Stimulated activated naive CD8-positive, alpha-beta T cell treated with anti-CD3 and anti-CD28 coated beads, Interleukin-15, Interleukin-2, amounts not matched to agents 100 U/mL and 50 U/mL, for 24 hours (primary cell): ENCODE data around the gene DIAPH3.

Source experiments
- ATAC-seq: fragments of 150-1000 bp; cut with Tn5 transposase; one replicate; pipeline ENCODE4 v1.10.0; 2021
- DNase-seq: peaks from one replicate; pipeline ENCODE4 v3.0.0; 2021

DIAPH3 gene

DNA sequence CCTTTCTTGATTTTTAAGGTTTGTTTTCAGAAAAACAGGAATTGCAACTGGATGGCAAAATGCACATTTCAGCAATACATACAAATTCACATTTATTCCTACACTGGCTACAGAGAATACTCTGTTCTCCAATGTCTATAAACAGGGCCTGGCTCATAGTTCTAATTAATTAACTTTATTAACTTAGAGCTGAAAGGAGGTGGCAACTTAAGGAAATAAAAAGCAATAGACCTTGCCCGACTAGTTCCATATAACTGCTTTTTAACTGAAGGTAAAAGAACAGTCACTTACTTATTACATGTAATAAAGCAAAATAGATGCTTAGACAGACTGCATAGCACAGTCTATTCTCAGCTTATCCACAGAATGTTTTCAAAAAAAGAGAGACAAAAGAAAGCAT is 498.5 kb downstream of the DIAPH3 start:
- no peak for DNase-seq
- ATAC-seq = no peak

DNA sequence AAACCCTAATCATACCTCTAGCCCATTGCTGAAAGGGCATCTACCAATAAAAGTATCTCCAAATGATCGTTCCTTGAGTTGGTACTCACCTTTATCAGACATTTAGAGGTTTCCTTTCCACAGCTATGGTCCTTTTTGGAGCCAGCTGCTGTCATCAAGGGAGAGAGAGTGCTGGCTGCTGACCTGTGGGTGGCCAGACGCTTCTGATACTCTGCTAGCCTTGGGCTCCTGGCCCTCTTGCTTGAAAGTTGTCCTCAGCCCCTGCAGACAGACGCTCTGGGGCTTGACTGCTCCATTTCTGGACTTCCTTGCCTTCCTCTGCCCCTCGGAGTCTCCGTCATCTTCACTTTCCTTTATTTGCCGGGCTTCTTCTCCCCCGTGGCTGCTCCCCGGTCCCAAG is 499.1 kb downstream of the DIAPH3 start:
- ATAC-seq = no peak
- DNase-seq = no peak

DNA sequence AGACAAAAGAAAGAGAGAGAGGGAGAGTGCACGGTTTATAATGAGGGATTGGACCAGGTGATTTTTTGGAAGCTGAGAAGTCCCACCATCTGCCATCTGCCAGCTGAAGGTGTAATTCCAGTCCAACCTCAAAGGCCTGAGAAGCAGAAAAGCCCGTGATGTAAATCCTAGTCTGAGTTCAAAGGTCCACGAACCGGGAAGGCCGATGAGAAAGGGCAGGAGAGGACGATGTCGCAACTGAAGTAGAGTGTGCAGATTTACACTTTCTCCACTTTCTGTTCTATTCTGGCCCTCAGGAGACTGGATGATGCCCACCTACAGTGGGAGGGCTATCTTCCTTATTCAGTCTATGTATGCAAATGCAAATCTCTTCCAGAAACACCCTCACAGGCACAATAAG is 500.0 kb downstream of the DIAPH3 start:
- no peak for ATAC-seq

DNA sequence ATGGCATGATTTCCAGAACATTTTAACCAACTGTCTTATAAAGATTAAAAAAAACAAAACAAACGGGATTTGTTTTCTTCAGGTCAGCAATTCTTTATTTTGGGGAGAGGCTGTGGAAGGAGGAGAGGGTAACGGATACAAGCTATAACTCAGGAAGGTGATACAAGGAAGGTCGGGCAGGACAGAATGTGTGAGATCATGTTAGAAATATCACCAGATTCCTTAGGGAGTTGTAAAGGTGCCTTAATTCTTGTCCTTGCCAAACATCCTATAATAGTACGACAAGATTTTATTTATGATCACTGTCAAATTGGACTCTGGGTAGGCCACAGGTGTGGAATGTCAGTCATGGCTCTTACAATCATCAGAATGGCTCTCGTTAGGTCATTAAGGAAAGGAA is 503.1 kb downstream of the DIAPH3 start:
- ATAC-seq (no peak), DNase-seq (no peak)

More for the DNA sequence above, 500.0 kb downstream of the DIAPH3 start:
- no peak for DNase-seq

DNA sequence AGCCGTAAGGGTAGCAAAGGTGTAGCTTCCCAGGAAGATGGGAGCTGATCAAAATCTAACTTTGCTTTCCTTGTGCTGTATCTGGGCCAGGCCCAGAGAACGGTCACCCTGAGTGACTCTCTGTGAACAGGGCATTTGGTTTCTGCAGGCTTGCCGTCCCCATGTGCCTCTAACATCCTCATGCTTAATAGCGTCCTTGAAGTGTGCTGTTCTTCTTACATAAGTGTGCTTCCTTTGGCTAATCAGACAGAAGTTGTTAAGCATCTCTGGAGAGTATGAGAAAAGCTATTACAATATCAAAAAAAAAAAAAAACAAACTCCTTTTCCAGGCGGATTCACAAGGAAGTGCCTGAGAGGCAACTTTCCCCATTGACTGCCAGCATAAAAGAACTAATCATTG is 503.7 kb downstream of the DIAPH3 start:
- DNase-seq = no peak
- ATAC-seq = no peak

DNA sequence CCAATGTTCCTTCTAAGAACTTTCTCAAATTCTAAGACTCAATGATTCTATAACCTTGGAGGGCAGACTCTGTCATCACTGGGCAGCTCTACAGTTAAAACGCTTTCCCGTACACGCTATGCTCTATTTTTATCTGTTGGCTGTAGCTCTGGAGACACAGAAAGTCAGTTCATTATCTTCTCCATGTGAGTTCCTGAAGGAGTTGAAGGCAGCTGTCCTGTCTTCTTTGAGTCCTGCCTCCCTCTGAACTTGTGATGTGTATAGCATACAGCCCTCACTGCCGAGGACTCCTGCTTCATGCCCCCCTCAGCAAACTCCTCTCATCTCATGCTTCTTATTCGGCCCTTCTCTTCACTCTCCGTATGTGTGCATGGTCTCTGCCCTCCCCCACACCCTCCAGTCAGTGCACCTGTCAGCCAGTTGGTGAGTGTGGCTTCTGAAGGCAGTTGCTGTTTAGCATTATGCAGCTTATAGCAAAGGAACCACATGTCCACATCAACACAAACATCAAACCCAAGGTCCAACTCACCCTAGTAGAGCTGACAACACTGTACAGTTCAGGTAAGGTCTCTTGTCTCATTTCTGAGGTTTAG is 504.9 kb downstream of the DIAPH3 start:
- DNase-seq = no peak
- ATAC-seq = no peak

DNA sequence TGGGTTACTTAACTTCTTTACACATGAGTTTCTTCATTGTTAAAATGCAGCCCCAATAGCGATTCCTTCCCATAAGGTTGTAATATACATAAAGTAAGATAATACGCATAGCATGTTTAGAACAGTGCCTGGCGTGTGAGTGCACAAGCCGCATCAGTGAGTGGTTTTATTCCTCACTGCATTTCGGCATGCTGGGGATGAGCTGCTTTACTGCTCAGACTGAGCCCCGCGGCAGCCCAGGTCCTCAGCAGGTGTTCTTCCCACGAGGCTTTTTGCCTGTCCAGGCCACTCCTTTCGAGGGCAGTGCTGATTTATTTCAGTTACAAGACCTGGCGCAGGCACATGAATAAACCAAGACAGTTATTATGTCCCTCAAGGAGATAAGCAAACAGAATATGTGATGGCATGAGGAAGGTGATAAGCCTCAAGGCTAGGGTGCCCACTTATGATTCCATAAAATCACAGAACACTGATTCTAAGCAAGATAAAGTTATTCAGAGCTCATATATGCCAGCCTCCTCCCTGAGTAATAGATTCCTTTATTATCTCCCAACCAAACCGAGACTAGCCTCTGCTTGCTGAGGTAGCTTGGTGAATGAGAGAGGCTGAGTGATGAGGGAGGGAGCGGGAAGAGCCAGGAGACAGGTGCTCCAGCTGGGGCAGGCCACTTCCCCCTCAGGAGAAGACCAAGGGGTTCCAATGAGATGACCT is 505.5 kb downstream of the DIAPH3 start:
- no peak for DNase-seq
- ATAC-seq = no peak

DNA sequence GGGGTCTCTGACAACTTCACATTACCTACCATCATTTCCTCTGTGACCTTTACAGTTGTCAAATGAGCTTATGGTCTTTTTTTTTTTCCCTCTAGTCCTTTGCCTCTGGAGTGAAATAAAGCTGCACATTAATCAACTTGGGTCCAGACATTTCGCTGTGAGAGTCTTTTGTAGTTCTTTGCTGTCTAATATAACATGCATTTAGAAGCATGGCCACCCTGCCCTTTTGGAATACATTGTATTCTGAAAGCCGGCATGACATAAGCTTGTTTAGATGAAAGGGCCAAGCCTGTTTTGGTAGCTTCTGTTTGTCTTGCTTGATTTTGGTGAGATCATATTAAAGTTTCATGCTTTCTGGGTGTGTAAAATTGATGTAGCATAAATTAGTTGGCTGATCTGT is 509.8 kb downstream of the DIAPH3 start:
- ATAC-seq (no peak), DNase-seq (no peak)

DNA sequence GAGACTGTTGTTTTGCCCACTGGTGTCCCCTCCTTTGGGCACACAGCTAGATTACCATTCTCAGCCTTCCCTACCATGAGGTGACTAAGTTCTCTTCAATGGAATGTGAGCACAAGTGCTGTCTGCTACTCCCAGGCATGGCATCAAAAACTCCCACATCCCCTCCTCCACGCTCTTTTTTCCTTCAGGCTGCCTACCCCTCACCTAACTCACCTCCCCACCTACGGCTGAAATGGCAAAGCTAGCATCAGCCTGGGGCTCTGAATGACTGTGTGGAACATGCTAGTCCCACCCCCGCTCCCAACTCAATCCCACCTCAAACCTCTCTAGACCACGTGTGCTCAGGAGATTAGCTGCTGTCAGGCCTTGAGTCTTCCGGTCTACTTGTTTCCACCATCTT is 512.2 kb downstream of the DIAPH3 start:
- ATAC-seq = no peak
- DNase-seq = no peak

DNA sequence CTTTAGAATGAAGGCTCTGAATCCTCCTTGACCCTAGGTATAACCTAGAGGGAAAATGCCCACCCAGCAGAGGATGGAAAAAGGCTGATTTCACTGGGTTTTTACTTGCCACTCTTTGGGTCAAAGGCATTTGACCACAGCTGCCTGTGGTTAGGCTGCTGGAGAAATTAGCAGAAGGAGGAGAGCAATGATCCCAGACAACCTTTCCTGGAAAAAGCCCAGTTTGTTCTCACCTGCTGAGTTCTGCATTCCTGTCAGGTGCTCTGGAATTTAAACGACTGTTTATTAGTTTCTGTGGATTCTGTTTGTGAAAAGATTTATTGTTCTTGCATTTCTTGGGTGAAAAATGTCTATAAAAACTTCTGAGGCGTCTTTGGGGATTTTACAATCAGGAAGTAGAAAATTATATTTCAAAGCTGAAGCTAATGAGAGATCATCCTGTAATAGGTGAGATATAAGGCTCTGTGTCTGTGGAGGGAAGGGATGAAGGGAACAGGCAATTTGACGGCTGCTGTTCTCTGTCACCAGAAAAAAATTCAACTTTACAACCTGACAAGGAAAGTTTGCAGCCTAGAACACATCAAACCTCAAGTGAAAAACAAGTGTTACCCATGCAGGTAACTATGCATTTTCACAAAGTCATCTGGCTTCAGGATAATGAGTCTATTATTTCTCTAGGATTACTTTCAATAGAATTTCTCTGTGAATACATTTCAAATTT is 519.7 kb downstream of the DIAPH3 start:
- no peak for ATAC-seq
- DNase-seq = no peak

DNA sequence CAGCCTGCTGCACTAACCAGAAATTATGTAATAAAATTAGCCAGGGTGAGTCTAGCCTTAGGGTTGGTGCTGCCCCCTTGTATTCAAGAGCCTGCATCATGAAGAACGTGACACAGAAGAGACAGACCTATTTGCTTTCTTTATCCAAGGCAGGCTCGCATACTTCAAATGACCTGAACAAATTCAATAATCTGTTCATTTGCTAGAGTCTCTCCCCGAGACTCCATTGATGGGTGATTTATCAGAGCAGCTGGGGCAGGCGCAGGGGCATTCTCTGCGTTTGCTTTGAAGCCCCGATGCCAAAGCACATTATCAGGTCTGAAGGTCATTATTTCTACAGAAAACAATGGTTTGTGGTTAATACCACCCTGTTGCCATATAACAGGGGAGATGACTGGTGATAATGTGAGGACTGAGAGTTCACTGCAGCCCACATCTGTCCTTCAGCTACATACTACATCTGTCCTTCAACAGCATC is 520.3 kb downstream of the DIAPH3 start:
- ATAC-seq = no peak
- DNase-seq = no peak

DNA sequence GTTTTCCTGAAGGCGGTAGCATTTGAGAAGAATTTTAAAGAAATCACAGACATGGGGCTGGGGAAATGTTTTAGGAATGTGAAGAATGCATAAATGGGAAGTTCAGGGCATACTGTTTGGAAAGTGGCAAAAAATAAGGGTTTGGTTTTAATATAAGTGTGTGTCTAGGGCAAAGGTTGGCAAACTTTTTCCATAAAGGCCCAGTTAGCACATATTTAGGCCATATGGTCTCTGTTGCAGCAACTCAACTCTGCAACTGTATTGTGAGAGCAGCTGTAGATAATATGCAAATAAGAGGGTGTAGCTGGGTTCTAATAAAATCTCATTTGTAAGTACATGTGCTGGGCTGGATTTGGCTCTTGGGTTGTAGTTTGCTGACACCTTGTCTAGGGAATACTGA is 521.9 kb downstream of the DIAPH3 start:
- ATAC-seq (no peak), DNase-seq (no peak)

DNA sequence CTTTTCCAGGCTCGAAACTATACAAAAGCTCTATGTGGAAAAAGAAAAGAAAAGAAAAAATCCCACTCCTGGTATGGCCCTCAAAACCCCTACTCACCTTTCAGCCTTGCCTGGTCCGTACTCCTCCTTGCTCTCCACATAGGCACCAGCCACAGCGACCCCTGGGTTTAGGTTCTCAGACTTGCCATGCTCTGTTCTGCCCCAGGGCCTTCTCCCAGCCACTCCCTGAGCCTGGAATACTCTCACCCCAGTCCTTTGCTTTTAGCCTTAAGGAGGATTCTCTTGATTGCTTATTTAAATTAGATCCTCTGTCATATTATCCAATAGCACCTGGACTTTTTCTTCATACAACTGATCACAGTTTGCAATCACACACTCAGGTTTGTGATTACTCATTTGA is 522.5 kb downstream of the DIAPH3 start:
- DNase-seq (no peak), ATAC-seq (no peak)

DNA sequence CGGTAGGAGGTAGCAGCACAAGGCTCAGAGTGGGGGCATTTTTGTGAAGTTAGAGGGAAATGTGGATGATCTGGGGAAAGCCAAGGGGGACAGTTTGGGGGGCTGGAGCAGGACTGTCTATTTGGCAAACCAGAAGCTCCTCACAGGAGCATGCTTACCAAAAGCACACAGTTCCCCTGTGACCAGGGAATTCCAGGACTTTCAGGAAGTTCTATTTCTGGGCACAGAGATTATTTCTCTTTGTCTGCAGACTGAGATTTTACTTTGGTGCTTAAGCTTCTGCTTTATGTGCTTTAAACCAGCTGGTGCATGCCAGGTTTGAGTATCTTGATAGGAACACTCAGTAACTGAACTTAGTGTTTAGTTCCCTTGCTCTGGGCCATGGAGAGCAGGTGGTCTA is 525.3 kb downstream of the DIAPH3 start:
- ATAC-seq (no peak), DNase-seq (no peak)

DNA sequence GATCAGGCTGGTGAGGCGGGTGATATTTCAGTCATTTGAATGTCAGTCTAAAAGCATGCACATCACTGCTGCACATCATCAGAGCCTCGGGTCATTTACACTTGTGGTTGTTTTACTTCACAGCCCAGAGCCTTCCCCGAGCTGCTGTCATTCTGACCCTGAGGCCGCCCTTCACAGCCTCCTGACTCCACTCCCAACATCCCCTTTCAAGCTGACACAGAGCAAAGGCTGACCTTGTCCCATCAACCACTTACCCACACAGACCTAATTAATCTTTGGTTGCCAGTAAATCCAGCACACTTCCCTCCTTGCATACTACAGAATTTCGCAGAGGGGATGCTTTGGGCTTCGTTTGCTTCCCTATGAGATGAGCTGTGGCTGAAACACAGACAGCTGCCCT is 528.1 kb downstream of the DIAPH3 start:
- ATAC-seq (no peak), DNase-seq (no peak)

DNA sequence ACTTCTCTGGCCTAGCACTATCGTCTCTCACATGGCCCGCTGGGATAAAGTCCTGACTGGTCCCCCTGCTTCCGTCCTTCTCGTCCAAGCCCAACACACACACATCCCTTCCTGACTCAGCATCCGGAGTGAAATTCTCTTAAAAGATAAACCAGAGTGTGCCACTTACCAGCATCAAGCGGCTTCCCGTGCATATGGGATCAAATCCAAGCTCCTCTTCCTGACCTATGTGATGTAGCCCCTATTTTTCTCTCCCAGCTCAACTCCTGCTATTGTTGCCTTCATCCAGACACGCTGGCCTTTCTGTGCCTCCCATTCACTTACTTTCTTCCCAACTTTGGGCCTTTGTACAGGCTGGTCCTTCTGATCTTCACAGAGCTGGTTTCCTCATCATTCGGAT is 530.4 kb downstream of the DIAPH3 start:
- ATAC-seq (no peak), DNase-seq (no peak)

DNA sequence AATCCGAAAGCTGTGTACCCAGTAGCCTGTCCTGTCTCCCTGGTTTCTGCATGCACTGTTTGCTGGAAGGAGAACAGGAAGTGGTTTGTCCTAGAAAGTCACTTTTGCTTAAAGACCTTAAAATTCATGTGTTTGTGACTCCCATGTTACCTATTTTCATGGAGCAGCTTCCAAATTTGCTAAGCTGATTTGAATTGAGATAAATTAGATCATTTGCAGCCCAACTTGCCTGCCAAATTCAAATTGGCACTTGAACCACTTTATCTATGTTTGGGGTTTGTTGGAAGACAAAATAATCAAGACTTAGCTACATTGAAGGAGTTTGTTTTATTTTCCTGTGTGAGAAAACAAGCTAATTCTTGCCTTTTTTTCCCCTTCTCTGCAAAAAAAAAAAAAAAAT is 532.5 kb downstream of the DIAPH3 start:
- no peak for ATAC-seq
- no peak for DNase-seq

DNA sequence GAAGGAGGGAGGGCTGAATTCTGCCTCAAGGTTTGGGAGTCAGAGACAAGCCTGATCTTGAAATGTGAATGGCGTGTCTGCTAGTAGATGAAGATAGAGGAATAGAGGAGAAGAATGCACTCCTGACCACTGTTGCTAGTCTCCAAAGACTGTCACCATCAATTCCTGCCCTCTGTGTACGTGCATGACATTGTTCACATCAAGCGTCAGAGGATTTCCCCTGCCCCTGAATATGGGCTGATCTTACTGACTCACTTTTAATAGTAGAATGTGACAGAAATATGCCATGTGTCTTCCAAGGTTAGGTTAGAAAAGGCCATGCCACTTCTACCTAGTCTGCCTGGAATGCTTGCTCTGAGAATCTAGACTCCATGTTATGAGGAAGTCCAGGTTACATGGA is 538.6 kb downstream of the DIAPH3 start:
- DNase-seq = no peak
- ATAC-seq = no peak

DNA sequence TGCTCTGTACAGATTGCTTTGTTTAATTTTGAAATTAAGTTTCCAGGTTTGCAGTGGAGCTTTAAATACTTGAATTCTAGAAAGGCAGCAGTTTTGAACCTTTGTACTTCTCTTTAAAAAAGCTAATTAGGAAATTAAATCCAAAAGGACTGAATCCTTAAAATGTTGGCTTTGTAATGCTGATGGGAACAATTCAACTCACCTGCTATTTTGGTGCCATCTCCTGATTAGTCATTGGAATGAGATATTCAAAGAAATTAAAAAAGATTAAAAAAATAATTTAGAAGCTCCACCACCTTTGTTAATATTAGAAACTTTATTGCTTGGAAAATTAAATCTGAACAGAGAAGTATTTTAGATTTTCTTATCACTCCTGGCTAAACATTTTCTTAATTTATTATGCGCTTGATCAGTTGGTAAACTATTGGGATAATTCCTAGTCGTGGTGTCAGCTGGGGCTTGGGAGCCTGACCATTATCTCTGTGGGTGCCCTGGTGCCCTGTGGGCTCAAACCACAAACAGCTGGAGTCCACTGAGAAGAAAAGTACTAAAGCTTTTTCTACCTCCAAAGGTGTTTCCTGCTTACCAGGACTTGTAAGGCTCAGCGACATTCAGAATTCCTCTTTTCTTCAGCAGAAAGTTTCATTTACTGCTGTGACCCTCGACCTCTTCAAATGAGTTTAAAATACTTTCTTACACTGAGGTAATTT is 540.4 kb downstream of the DIAPH3 start:
- ATAC-seq (no peak), DNase-seq (no peak)

DNA sequence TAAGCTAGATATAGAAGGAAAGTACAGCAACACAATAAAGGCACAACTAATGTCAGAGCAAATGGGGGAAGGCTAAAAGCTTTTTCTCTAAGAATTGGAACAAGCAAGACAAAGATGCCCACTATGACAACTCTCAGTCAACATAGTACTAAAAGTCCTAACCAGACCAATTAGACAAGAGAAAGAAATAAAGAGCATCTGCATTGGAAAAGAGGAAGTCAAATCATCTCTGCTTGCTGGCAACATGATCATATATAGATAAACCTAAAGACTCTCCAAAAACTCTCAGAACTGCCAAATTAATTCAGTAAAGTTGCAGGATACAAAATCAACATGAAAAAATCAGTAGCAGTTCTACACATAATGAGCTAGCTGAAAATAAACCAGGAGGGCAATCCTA is 542.0 kb downstream of the DIAPH3 start:
- no peak for ATAC-seq
- no peak for DNase-seq
